NCI-H146 treated with DMSO at 0.1 percent for 48 hours (cell line): ENCODE measurements around the gene RELA.
"Not testable (repeated sequence)": the region's sequence is repeated elsewhere in the genome, so short reads cannot be mapped to it uniquely, and the experiment has no call there.

Experiments used
- DNase-seq: peaks from one replicate; lab custom pipeline; 2025; ENCODE audit not compliant: unreplicated experiment; lab: John Stamatoyannopoulos, UW

Gene RELA

GRCh38 chr11:65662799-65663638 is at the start of gene RELA:
TSS of gene RELA (minus strand) at chr11:65662916. CDS start at chr11:65662832, 84 bp downstream.
- peak; percentile 75 for DNase-seq

GRCh38 chr11:65711785-65712632 is 49.3 kb upstream of the RELA start, which contains the start of gene KAT5:
TSS of gene KAT5 (plus strand) at chr11:65712252. CDS start at chr11:65712268, 16 bp downstream.
- DNase-seq = peak; percentile 94

GRCh38 chr11:65710421-65710820 is 47.7 kb upstream of the RELA start:
- DNase-seq = no peak

GRCh38 chr11:65709661-65710060 is 46.9 kb upstream of the RELA start:
- DNase-seq = no peak

- no peak for DNase-seq
Observed at GRCh38 chr11:65708451-65708850, 45.7 kb upstream of the RELA start.

- not testable (repeated sequence) for DNase-seq
Observed at GRCh38 chr11:65707002-65707401, 44.3 kb upstream of the RELA start.

- DNase-seq = peak; percentile 22
Observed at GRCh38 chr11:65706303-65706763, 43.6 kb upstream of the RELA start.

GRCh38 chr11:65703846-65704245 is 41.1 kb upstream of the RELA start:
- no peak for DNase-seq

GRCh38 chr11:65701686-65702085 is 39.0 kb upstream of the RELA start:
- DNase-seq = no peak

- DNase-seq = no peak
Observed at GRCh38 chr11:65700399-65700798, 37.7 kb upstream of the RELA start.

GRCh38 chr11:65699306-65699705 is 36.6 kb upstream of the RELA start:
- no peak for DNase-seq

- DNase-seq = no peak
Observed at GRCh38 chr11:65698205-65698604, 35.5 kb upstream of the RELA start.

- no peak for DNase-seq
Observed at GRCh38 chr11:65696802-65697552, 34.3 kb upstream of the RELA start.

- DNase-seq = peak; percentile 64
Observed at GRCh38 chr11:65695459-65696241, 32.9 kb upstream of the RELA start.

- DNase-seq = no peak
Observed at GRCh38 chr11:65692367-65692766, 29.7 kb upstream of the RELA start.

GRCh38 chr11:65691847-65692246 is 29.1 kb upstream of the RELA start:
- DNase-seq = not testable (repeated sequence)

GRCh38 chr11:65685981-65686380 is 23.3 kb upstream of the RELA start:
- DNase-seq = no peak

GRCh38 chr11:65683480-65683879 is 20.8 kb upstream of the RELA start:
- not testable (repeated sequence) for DNase-seq

- DNase-seq = no peak
Observed at GRCh38 chr11:65680192-65680743, 17.6 kb upstream of the RELA start.

- no peak for DNase-seq
Observed at GRCh38 chr11:65672982-65673381, 10.3 kb upstream of the RELA start.
